HepG2 (cell line): ENCODE measurements around the gene GPA33. TPM values are rescaled to one million over a fixed set of nuclear protein-coding genes. Genes with fewer than 3 reads are reported as not detected.

Experiments
- ATAC-seq: fragments of 200-7000 bp; cut with Tn5 transposase; 3 replicates; pipeline ENCODE4 v1.9.1; 2020; ENCODE audit warnings: mild to moderate bottlenecking, moderate library complexity
- BruUV-seq: library from RNA; stranded (reverse); fragments of 400-500 nt; replicated peaks from 2 replicates; lab custom pipeline; 2021; lab: Mats Ljungman, UMichigan
- CTCF ChIA-PET: fragments of 300-600 bp; formaldehyde crosslinking; extraction: SDS; loops from one replicate; lab custom pipeline; 2021; ENCODE audit warnings: low total read pairs, inconsistent platforms, low intra/inter-chr PET ratio; lab: Yijun Ruan, JAX
- POLR2A ChIA-PET: fragments of 350-600 bp; sonication (Branson Sonifier 250); formaldehyde crosslinking; loops from one replicate; lab custom pipeline; 2020; ENCODE audit warnings: antibody characterized with exemption, inconsistent platforms; lab: Yijun Ruan, JAX
- DNase-seq: peaks from one replicate; pipeline ENCODE4 v3.0.0-alpha.2; 2015; ENCODE audit warnings: low spot score
- FAIRE-seq: peaks from 3 replicates; lab custom pipeline; 2011; peaks lifted over from hg19 to GRCh38; lab: Jason Lieb, UNC
- H2AFZ ChIP-seq: one replicate; pipeline ENCODE4 v1.6.1; 2011; ENCODE audit warnings: low read length, inconsistent platforms
- H3K27ac ChIP-seq: fragments of 300-600 bp; 3 replicates; pipeline ENCODE4 v1.8.0; 2011; ENCODE audit warnings: mixed run types, mild to moderate bottlenecking, mixed read lengths, low read length, inconsistent platforms; ENCODE audit not compliant: insufficient read depth; ENCODE audit errors: extremely low read length
- H3K27me3 ChIP-seq, 2 experiments: fragments of 200-600 bp in 1 of 2; 2 replicates in 1 of 2; 3 replicates in 1 of 2; pipeline versions ENCODE4 v1.6.0 to v1.8.0; 2011; ENCODE audit warnings: low read length in 2 of 2, mild to moderate bottlenecking in 2 of 2, moderate library complexity in 2 of 2, inconsistent platforms in 1 of 2; ENCODE audit not compliant: insufficient read depth in 2 of 2, control insufficient read depth in 1 of 2
- H3K36me3 ChIP-seq, 2 experiments: fragments of 200-600 bp in 1 of 2; replicated peaks in 1 of 2; 2 replicates in 1 of 2; 3 replicates in 1 of 2; pipeline versions ENCODE4 v1.5.1 to v1.8.0; 2011; ENCODE audit warnings: low read length in 2 of 2, inconsistent platforms in 1 of 2; ENCODE audit not compliant: insufficient read depth in 2 of 2, control insufficient read depth in 1 of 2
- H3K4me1 ChIP-seq: 2 replicates; pipeline ENCODE4 v1.5.1; 2012; ENCODE audit warnings: low read length, inconsistent platforms; ENCODE audit not compliant: insufficient read depth
- H3K4me2 ChIP-seq: 2 replicates; pipeline ENCODE4 v1.6.0; 2011; ENCODE audit warnings: low read depth, low read length, inconsistent platforms
- H3K4me3 ChIP-seq, 3 experiments: fragments of 200-600 bp in 1 of 3; sonication (generic), shearing (Covaris generic) in 1 of 3; replicated peaks in 1 of 3; 2 replicates each; pipeline ENCODE4 v1.5.1; 2011 to 2016; ENCODE audit warnings: low read length in 3 of 3, inconsistent platforms in 2 of 3, low read depth in 2 of 3, mild to moderate bottlenecking in 2 of 3, control low read depth in 1 of 3, mixed read lengths in 1 of 3; ENCODE audit not compliant: insufficient read depth in 1 of 3
- H3K79me2 ChIP-seq: one replicate; pipeline ENCODE4 v1.6.1; 2011; ENCODE audit warnings: low read length, inconsistent platforms; ENCODE audit not compliant: insufficient read depth
- H3K9ac ChIP-seq: 2 replicates; pipeline ENCODE4 v1.6.0; 2011; ENCODE audit warnings: mild to moderate bottlenecking, low read depth, low read length, inconsistent platforms; ENCODE audit not compliant: insufficient read depth
- H3K9me3 ChIP-seq: 2 replicates; pipeline ENCODE4 v1.5.1; 2012; ENCODE audit warnings: mild to moderate bottlenecking, low read length
- H4K20me1 ChIP-seq: 2 replicates; pipeline ENCODE4 v1.6.0; 2011; ENCODE audit warnings: inconsistent platforms, mild to moderate bottlenecking, low read length, moderate library complexity; ENCODE audit not compliant: insufficient read depth
- CENPT ChIP-seq: sonication (generic); formaldehyde crosslinking; IDR thresholded peaks from 2 replicates; pipeline ENCODE4 v1.8.0; 2022; ENCODE audit warnings: low read depth, mild to moderate bottlenecking, moderate library complexity, missing genetic modification reagents
- GTF3A ChIP-seq: sonication (generic); formaldehyde crosslinking; conservative IDR thresholded peaks from 2 replicates; pipeline ENCODE4 v1.4.0; 2020; ENCODE audit warnings: mild to moderate bottlenecking, missing genetic modification reagents
- HHEX ChIP-seq: IDR thresholded peaks from 2 replicates; pipeline ENCODE4 v1.6.1; 2016; ENCODE audit warnings: control low read depth
- RARG ChIP-seq: sonication (generic); formaldehyde crosslinking; IDR thresholded peaks from 2 replicates; pipeline ENCODE4 v1.4.0; 2020; ENCODE audit warnings: low read depth, mild to moderate bottlenecking, missing genetic modification reagents
- ZBTB8A ChIP-seq: sonication (generic); formaldehyde crosslinking; IDR thresholded peaks from 2 replicates; pipeline ENCODE4 v1.4.0; 2020; ENCODE audit warnings: mild to moderate bottlenecking, low read depth, missing genetic modification reagents, borderline replicate concordance
- WGBS: methylation state at CpG from one replicate; pipeline ENCODE4 v1.1.6; 2017; ENCODE audit warnings: low lambda C conversion rate; 5-methylcytosine and 5-hydroxymethylcytosine counted together
- in situ Hi-C: cut with HindIII; loops from 2 replicates; pipeline ENCODE4 v1.10.0; 2017; ENCODE audit warnings: low pct_unique_long_range_greater_than_20kb; ENCODE audit not compliant: extremely low pct_ligation_motif_present
- intact Hi-C: fragments of 100-400 bp; cut with micrococcal nuclease; formaldehyde crosslinking; loops from one replicate; pipeline ENCODE4 v1.10.0; 2022; ENCODE audit not compliant: unreplicated experiment
- polyA plus RNA-seq, 8 experiments: library from polyadenylated mRNA; depleted of rRNA in 3 of 8; stranded (reverse) in 7 of 8; unstranded in 1 of 8; fragments of >200 nt; fragmentation: Illumina TruSeq in 4 of 8; extraction: Trizol in 4 of 8; gene quantifications; 2 replicates each; pipeline versions ENCODE4 v1.2.1 to v1.2.3, GENCODE V29; 2011 to 2016; ENCODE audit warnings: low read depth in 4 of 8, missing spikeins in 1 of 8, mixed read lengths in 1 of 8; ENCODE audit not compliant: insufficient read depth in 1 of 8
- total RNA-seq, 5 experiments: library from RNA; depleted of rRNA; stranded (reverse); fragments of >200 nt; fragmentation: Illumina TruSeq; extraction: Trizol; gene quantifications; 2 replicates each; pipeline ENCODE4 v1.2.3, GENCODE V29; 2016; ENCODE audit warnings: low read depth in 1 of 5
- TF ChIP-seq, protein P1 (sequence below): sonication (generic); formaldehyde crosslinking; IDR thresholded peaks from 2 replicates; pipeline ENCODE4 v1.5.0; 2020; ENCODE audit warnings: mild to moderate bottlenecking, missing genetic modification reagents, borderline replicate concordance
- TF ChIP-seq, protein P2 (sequence below): sonication (generic); formaldehyde crosslinking; IDR thresholded peaks from 2 replicates; pipeline ENCODE4 v1.8.1; 2023; ENCODE audit warnings: mild to moderate bottlenecking, missing genetic modification reagents, borderline replicate concordance
- TF ChIP-seq, protein P3 (sequence below): sonication (generic); formaldehyde crosslinking; conservative IDR thresholded peaks from 2 replicates; pipeline ENCODE4 v1.4.0; 2020; ENCODE audit warnings: missing genetic modification reagents
- TF ChIP-seq, protein P4 (sequence below): sonication (generic); formaldehyde crosslinking; IDR thresholded peaks from 2 replicates; pipeline ENCODE4 v1.4.0; 2020; ENCODE audit warnings: missing genetic modification reagents
- TF ChIP-seq, protein P5 (sequence below): sonication (generic); formaldehyde crosslinking; IDR thresholded peaks from 2 replicates; pipeline ENCODE4 v1.4.0; 2020; ENCODE audit warnings: low read depth, mild to moderate bottlenecking, missing genetic modification reagents

Gene GPA33
- total and polyA plus RNA-seq, 2 of the 13 experiments (the other 11 are each of a cell fraction or from before 2014, with no cell fraction given), result not detected

DNA sequence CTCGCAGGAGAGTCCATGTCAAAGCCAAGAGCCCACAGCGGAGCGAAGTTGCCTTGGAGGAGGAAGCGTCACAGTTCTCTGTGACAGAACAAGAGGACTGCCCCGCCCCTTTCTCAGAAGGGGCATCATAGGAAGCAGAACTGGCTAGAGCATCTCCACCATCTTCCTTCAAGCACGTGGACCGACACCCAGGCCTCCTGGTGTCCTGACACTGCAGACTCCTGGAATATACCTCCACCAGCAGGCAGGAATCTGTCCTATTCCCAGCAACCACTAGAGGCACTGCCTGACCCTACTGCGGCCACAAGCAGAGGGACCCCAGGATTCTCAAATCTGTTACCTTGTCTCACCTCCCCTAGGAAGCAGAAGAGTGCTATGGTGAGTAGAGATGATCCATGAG, 37.8 kb downstream of the GPA33 start (continued):
- TF ChIP-seq, protein P1, sequence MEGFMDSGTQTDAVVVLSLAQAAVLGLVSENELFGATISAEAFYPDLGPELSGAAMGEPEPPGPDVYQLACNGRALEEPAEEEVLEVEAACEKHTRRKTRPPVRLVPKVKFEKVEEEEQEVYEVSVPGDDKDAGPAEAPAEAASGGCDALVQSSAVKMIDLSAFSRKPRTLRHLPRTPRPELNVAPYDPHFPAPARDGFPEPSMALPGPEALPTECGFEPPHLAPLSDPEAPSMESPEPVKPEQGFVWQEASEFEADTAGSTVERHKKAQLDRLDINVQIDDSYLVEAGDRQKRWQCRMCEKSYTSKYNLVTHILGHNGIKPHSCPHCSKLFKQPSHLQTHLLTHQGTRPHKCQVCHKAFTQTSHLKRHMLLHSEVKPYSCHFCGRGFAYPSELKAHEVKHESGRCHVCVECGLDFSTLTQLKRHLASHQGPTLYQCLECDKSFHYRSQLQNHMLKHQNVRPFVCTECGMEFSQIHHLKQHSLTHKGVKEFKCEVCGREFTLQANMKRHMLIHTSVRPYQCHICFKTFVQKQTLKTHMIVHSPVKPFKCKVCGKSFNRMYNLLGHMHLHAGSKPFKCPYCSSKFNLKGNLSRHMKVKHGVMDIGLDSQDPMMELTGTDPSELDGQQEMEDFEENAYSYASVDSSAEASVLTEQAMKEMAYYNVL (CRISPR knock-in tag), result no peak
- TF ChIP-seq, protein P2, sequence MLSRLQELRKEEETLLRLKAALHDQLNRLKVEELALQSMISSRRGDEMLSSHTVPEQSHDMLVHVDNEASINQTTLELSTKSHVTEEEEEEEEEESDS (CRISPR knock-in tag), result no peak
- TF ChIP-seq ZBTB8A (CRISPR knock-in tag), result no peak

DNA sequence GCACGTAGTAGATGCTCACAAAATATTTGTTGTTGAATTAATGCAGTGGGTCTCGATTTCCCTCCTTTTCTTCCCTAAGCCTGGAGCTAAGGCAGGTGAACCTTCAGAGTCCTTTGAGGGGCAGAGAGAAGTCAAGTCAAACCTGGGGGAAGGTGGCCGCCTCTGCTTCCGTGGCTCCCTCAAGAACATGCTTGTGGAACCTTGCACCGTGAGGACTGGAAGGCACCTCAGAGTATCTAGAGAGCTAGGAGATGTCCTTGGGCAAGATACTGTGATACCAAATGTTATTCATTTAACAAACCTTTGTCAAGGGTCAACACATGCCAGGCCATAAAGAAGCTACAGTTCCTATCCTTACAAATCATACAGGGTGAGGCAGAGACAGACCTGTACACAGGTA, 38.3 kb downstream of the GPA33 start:
- Histone ChIP-seq H3K9me3 (no peaks in the 10 kb centered on the region), H3K4me2 (no peak overlapping the region), H3K27me3 (peaks cover 3 to 14% of the 10 kb centered on the region in 2 experiments; a peak in 3 of 5 replicates), H3K79me2 (no peaks in the 10 kb centered on the region), H3K4me1 (0 out of 2 replicates have a peak, but pooled peaks cover 2% of the 10 kb centered on the region), H2AFZ (no peak overlapping the region), H3K27ac (no peak overlapping the region), H4K20me1 (no peaks in the 10 kb centered on the region), H3K36me3 (no peaks in the 10 kb centered on the region), H3K9ac (no peak overlapping the region)
- POLR2A ChIA-PET, result no interaction called here
- DNase-seq (no peak), FAIRE-seq (no peak), ATAC-seq (no peak)
- BruUV-seq, result no TSS peak
- 43% methylated on average over 5 of the region's 5 CpGs for WGBS
- intact Hi-C loops, result no loop called here
- CTCF ChIA-PET, result no interaction called here
- in situ Hi-C loops, result no loop called here
- TF ChIP-seq RARG (CRISPR knock-in tag) (no peak), HHEX (CRISPR knock-in tag) (no peak), CENPT (CRISPR knock-in tag) (no peak), GTF3A (CRISPR knock-in tag) (no peak)
- TF ChIP-seq, protein P3, sequence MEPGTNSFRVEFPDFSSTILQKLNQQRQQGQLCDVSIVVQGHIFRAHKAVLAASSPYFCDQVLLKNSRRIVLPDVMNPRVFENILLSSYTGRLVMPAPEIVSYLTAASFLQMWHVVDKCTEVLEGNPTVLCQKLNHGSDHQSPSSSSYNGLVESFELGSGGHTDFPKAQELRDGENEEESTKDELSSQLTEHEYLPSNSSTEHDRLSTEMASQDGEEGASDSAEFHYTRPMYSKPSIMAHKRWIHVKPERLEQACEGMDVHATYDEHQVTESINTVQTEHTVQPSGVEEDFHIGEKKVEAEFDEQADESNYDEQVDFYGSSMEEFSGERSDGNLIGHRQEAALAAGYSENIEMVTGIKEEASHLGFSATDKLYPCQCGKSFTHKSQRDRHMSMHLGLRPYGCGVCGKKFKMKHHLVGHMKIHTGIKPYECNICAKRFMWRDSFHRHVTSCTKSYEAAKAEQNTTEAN (CRISPR knock-in tag), result no peak
- TF ChIP-seq, protein P4, sequence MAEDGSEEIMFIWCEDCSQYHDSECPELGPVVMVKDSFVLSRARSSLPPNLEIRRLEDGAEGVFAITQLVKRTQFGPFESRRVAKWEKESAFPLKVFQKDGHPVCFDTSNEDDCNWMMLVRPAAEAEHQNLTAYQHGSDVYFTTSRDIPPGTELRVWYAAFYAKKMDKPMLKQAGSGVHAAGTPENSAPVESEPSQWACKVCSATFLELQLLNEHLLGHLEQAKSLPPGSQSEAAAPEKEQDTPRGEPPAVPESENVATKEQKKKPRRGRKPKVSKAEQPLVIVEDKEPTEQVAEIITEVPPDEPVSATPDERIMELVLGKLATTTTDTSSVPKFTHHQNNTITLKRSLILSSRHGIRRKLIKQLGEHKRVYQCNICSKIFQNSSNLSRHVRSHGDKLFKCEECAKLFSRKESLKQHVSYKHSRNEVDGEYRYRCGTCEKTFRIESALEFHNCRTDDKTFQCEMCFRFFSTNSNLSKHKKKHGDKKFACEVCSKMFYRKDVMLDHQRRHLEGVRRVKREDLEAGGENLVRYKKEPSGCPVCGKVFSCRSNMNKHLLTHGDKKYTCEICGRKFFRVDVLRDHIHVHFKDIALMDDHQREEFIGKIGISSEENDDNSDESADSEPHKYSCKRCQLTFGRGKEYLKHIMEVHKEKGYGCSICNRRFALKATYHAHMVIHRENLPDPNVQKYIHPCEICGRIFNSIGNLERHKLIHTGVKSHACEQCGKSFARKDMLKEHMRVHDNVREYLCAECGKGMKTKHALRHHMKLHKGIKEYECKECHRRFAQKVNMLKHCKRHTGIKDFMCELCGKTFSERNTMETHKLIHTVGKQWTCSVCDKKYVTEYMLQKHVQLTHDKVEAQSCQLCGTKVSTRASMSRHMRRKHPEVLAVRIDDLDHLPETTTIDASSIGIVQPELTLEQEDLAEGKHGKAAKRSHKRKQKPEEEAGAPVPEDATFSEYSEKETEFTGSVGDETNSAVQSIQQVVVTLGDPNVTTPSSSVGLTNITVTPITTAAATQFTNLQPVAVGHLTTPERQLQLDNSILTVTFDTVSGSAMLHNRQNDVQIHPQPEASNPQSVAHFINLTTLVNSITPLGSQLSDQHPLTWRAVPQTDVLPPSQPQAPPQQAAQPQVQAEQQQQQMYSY (CRISPR knock-in tag), result no peak
- TF ChIP-seq, protein P5, sequence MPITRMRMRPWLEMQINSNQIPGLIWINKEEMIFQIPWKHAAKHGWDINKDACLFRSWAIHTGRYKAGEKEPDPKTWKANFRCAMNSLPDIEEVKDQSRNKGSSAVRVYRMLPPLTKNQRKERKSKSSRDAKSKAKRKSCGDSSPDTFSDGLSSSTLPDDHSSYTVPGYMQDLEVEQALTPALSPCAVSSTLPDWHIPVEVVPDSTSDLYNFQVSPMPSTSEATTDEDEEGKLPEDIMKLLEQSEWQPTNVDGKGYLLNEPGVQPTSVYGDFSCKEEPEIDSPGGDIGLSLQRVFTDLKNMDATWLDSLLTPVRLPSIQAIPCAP (CRISPR knock-in tag), result no peak
- TF ChIP-seq, all 625 proteins: peak for 0
- no peak overlapping the region for H3K4me3 ChIP-seq
